OCI-LY7 (cell line): Measurements from ENCODE around the gene ZSWIM1. TPM values are rescaled to one million over a fixed set of nuclear protein-coding genes. Genes with fewer than 3 reads are reported as not detected.

Source experiments
- BruUV-seq: library from RNA; stranded (reverse); fragments of 400-500 nt; replicated peaks from 2 replicates; lab custom pipeline; 2021; lab: Mats Ljungman, UMichigan
- CTCF ChIA-PET: fragments of 300-600 bp; sonication (Branson Sonifier 250); formaldehyde crosslinking; loops from one replicate; lab custom pipeline; 2022; ENCODE audit warnings: antibody characterized with exemption; ENCODE audit not compliant: unreplicated experiment; lab: Charles Lee
- POLR2A ChIA-PET: fragments of 300-600 bp; sonication (Branson Sonifier 250); formaldehyde crosslinking; loops from one replicate; lab custom pipeline; 2022; ENCODE audit warnings: antibody characterized with exemption; lab: Charles Lee
- DNase-seq: peaks from one replicate; pipeline ENCODE4 v3.0.0-alpha.2; 2015; ENCODE audit warnings: low spot score
- H2AFZ ChIP-seq: fragments of 200-600 bp; sonication (generic), shearing (Covaris generic); 2 replicates; pipeline ENCODE4 v1.6.1; 2014; ENCODE audit warnings: mild to moderate bottlenecking, antibody characterized with exemption, low read length, moderate library complexity
- H3K27ac ChIP-seq: fragments of 200-600 bp; sonication (generic); 2 replicates; pipeline ENCODE4 v1.5.1; 2014; ENCODE audit warnings: mixed run types, low read depth, mild to moderate bottlenecking, moderate library complexity, low read length, inconsistent platforms; ENCODE audit not compliant: poor library complexity, severe bottlenecking
- H3K36me3 ChIP-seq: fragments of 200-600 bp; sonication (generic); 2 replicates; pipeline ENCODE4 v1.6.1; 2014; ENCODE audit warnings: mild to moderate bottlenecking, antibody characterized with exemption, low read length, moderate library complexity, mixed read lengths; ENCODE audit not compliant: insufficient read depth
- H3K4me1 ChIP-seq: fragments of 200-600 bp; sonication (generic); 2 replicates; pipeline ENCODE4 v1.5.1; 2014; ENCODE audit warnings: mild to moderate bottlenecking, low read length; ENCODE audit not compliant: insufficient read depth, poor library complexity, severe bottlenecking
- H3K4me2 ChIP-seq: fragments of 200-600 bp; sonication (generic); 2 replicates; pipeline ENCODE4 v1.6.1; 2014; ENCODE audit warnings: mild to moderate bottlenecking, low read length
- H3K4me3 ChIP-seq: fragments of 200-600 bp; sonication (generic); 2 replicates; pipeline ENCODE4 v1.5.1; 2014; ENCODE audit warnings: mild to moderate bottlenecking, low read depth, low read length; ENCODE audit not compliant: poor library complexity, severe bottlenecking
- H3K79me2 ChIP-seq: fragments of 200-600 bp; sonication (generic); 2 replicates; pipeline ENCODE4 v1.6.1; 2016; ENCODE audit warnings: low read depth, mild to moderate bottlenecking, low read length, moderate library complexity, mixed read lengths; ENCODE audit not compliant: insufficient read depth
- H3K9me2 ChIP-seq: fragments of 200-600 bp; sonication (generic); 2 replicates; pipeline ENCODE4 v1.6.1; 2016; ENCODE audit warnings: mild to moderate bottlenecking, low read length, mixed read lengths; ENCODE audit not compliant: insufficient read depth
- H3K9me3 ChIP-seq: fragments of 200-600 bp; sonication (generic); 2 replicates; pipeline ENCODE4 v1.6.1; 2014; ENCODE audit warnings: mild to moderate bottlenecking, mixed run types, low read length, mixed read lengths
- H4K20me1 ChIP-seq: fragments of 200-600 bp; sonication (generic); 2 replicates; pipeline ENCODE4 v1.6.1; 2014; ENCODE audit warnings: mild to moderate bottlenecking, antibody characterized with exemption, low read length, moderate library complexity, mixed read lengths; ENCODE audit not compliant: insufficient read depth
- CTCF ChIP-seq: fragments of 200-600 bp; sonication (generic); conservative IDR thresholded peaks from 2 replicates; pipeline ENCODE4 v1.5.1; 2014; ENCODE audit warnings: mild to moderate bottlenecking, antibody characterized with exemption, low read length, moderate library complexity, mixed read lengths
- EZH2phosphoT487 ChIP-seq: fragments of 200-600 bp; sonication (generic); IDR thresholded peaks from 2 replicates; pipeline ENCODE4 v1.6.1; 2018; ENCODE audit warnings: low read depth, borderline replicate concordance, mild to moderate bottlenecking, mixed run types, antibody characterized with exemption, low read length, moderate library complexity, mixed read lengths
- intact Hi-C: fragments of 100-400 bp; cut with micrococcal nuclease; formaldehyde crosslinking; loops from one replicate; pipeline ENCODE4 v1.10.0; 2022; ENCODE audit not compliant: unreplicated experiment
- total RNA-seq, 2 experiments: library from RNA; depleted of rRNA in 1 of 2; stranded (reverse); fragments of >200 nt in 1 of 2; shearing (Covaris generic) in 1 of 2; gene quantifications; 2 replicates each; pipeline ENCODE4 v1.2.3, GENCODE V29; 2014 to 2022

Gene ZSWIM1
- total RNA-seq, 2 experiments from 2014 or later: 13.9 to 19.2 TPM

DNA sequence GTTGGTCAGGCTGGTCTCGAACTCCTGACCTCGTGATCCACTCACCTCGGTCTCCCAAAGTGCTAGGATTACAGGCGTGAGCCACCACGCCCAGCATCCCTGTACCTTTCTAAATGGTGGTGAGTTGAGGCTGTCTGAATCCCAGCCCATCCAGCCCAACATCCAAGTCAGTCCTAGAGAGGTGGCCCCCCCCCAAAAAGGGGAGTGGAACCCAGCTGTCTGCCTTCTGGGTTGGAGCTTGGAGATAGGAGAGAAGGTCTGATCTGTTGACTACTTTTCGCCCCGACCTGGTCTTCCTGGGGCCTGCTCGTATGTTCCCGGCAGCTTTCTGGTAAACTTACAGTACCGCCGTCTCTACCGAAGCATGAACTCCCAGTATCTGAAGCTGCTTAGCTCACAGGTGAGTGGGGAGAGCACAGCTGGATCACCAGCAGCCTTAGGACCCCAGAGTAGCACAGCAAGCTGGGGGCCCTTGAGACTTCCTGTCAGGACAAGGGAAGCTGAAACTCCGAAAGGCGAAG lies 15.7 kb downstream of the ZSWIM1 start:
- no peak overlapping the region for H2AFZ ChIP-seq
- ChIA-PET POLR2A (interaction anchor here (0.7 kb wide), 1 partner anchor 47 kb away, joined by 5 read pairs; no protein-coding TSS in a partner anchor), CTCF (no interaction called here)
- no peak for DNase-seq
- TF ChIP-seq CTCF (no peak), EZH2phosphoT487 (no peak)
- no peaks in the 10 kb centered on the region for H3K9me2 ChIP-seq
- no peak overlapping the region for H3K27ac ChIP-seq
- BruUV-seq: no TSS peak
- intact Hi-C loops: no loop called here
- peaks cover 7% of the 10 kb centered on the region for H3K4me1 ChIP-seq
- H3K9me3 ChIP-seq: no peaks in the 10 kb centered on the region
- no peak overlapping the region for H3K4me2 ChIP-seq
- no peak overlapping the region for H3K4me3 ChIP-seq
- H3K36me3 ChIP-seq: peaks cover 4% of the 10 kb centered on the region
- H4K20me1 ChIP-seq: no peaks in the 10 kb centered on the region
- H3K79me2 ChIP-seq: no peaks in the 10 kb centered on the region

- intact Hi-C loops: no loop called here
- Histone ChIP-seq H2AFZ (no peak overlapping the region), H3K4me3 (no peak overlapping the region), H3K36me3 (peaks cover 4% of the 10 kb centered on the region), H3K9me3 (no peaks in the 10 kb centered on the region), H3K27ac (no peak overlapping the region), H4K20me1 (no peaks in the 10 kb centered on the region), H3K4me1 (peaks cover 2% of the 10 kb centered on the region), H3K4me2 (no peak overlapping the region), H3K79me2 (no peaks in the 10 kb centered on the region), H3K9me2 (no peaks in the 10 kb centered on the region)
- no TSS peak for BruUV-seq
- POLR2A ChIA-PET: interaction anchor here (0.7 kb wide), 1 partner anchor 48 kb away, joined by 5 read pairs; no protein-coding TSS in a partner anchor
- CTCF ChIA-PET: no interaction called here
- no peak for DNase-seq
- TF ChIP-seq CTCF (no peak), EZH2phosphoT487 (no peak)
Measured at GRCh38 chr20:45897289-45897688, 16.3 kb downstream of the ZSWIM1 start.

GRCh38 chr20:45897692-45898091 lies 16.7 kb downstream of the ZSWIM1 start:
- H3K9me3 ChIP-seq: no peaks in the 10 kb centered on the region
- H3K4me2 ChIP-seq: no peak overlapping the region
- no TSS peak for BruUV-seq
- intact Hi-C loops: no loop called here
- H3K4me3 ChIP-seq: no peak overlapping the region
- ChIA-PET POLR2A (no interaction called here), CTCF (no interaction called here)
- H3K27ac ChIP-seq: no peak overlapping the region
- TF ChIP-seq CTCF: no peak
- no peak for TF ChIP-seq EZH2phosphoT487
- no peak for DNase-seq
- no peaks in the 10 kb centered on the region for H3K79me2 ChIP-seq
- H3K4me1 ChIP-seq: peaks cover 5% of the 10 kb centered on the region
- H2AFZ ChIP-seq: no peak overlapping the region
- H3K36me3 ChIP-seq: peaks cover 4% of the 10 kb centered on the region
- no peaks in the 10 kb centered on the region for H3K9me2 ChIP-seq
- no peaks in the 10 kb centered on the region for H4K20me1 ChIP-seq
